GM23338 (cell line): ENCODE data around the gene TMEM178B. TPM values are rescaled to one million over a fixed set of nuclear protein-coding genes. Genes with fewer than 3 reads are reported as not detected.

Experiments
- ATAC-seq: fragments of 200-7000 bp; cut with Tn5 transposase; 3 replicates; pipeline ENCODE4 v1.9.1; 2020
- DNase-seq: peaks from one replicate; pipeline ENCODE4 v3.0.0-alpha.2; 2015; ENCODE audit warnings: low spot score
- H2AFZ ChIP-seq: fragments of 200-600 bp; sonication (generic); 2 replicates; pipeline ENCODE4 v1.8.0; 2016; ENCODE audit warnings: antibody characterized with exemption, mild to moderate bottlenecking, moderate library complexity
- H3F3A ChIP-seq: fragments of 200-600 bp; sonication (generic); replicated peaks from 2 replicates; pipeline ENCODE4 v1.8.0; 2017; ENCODE audit warnings: antibody characterized with exemption, mixed run types, low read depth
- H3K27ac ChIP-seq: fragments of 200-600 bp; sonication (generic); 2 replicates; pipeline ENCODE4 v1.6.1; 2016; ENCODE audit warnings: low read depth
- H3K27me3 ChIP-seq: fragments of 200-600 bp; sonication (generic); 2 replicates; pipeline ENCODE4 v1.8.0; 2016; ENCODE audit warnings: mild to moderate bottlenecking, mixed run types, moderate library complexity; ENCODE audit not compliant: insufficient read depth
- H3K36me3 ChIP-seq: fragments of 200-600 bp; sonication (generic); 2 replicates; pipeline ENCODE4 v1.8.0; 2016; ENCODE audit warnings: mild to moderate bottlenecking; ENCODE audit not compliant: insufficient read depth
- H3K4me1 ChIP-seq: fragments of 200-600 bp; sonication (generic); 2 replicates; pipeline ENCODE4 v1.8.0; 2016; ENCODE audit warnings: mild to moderate bottlenecking, moderate library complexity; ENCODE audit not compliant: insufficient read depth
- H3K4me2 ChIP-seq: fragments of 200-600 bp; sonication (generic); 2 replicates; pipeline ENCODE4 v1.7.1; 2017; ENCODE audit warnings: mixed run types
- H3K4me3 ChIP-seq: fragments of 200-600 bp; sonication (generic); 2 replicates; pipeline ENCODE4 v1.6.1; 2016; ENCODE audit warnings: mixed run types
- H3K79me2 ChIP-seq: fragments of 200-600 bp; sonication (generic); replicated peaks from 2 replicates; pipeline ENCODE4 v1.8.0; 2017; ENCODE audit warnings: mild to moderate bottlenecking; ENCODE audit not compliant: insufficient read depth
- H3K9me2 ChIP-seq: fragments of 200-600 bp; sonication (generic); 2 replicates; pipeline ENCODE4 v1.8.0; 2017; ENCODE audit not compliant: insufficient read depth
- H4K20me1 ChIP-seq: fragments of 200-600 bp; sonication (generic); replicated peaks from 2 replicates; pipeline ENCODE4 v1.8.0; 2017; ENCODE audit warnings: mild to moderate bottlenecking; ENCODE audit not compliant: insufficient read depth
- H3K27ac Mint-ChIP-seq: 2 replicates; pipeline ENCODE4 v1.8.0; 2020; ENCODE audit warnings: inconsistent platforms, mild to moderate bottlenecking, moderate library complexity, mixed read lengths
- H3K27me3 Mint-ChIP-seq: 3 replicates; pipeline ENCODE4 v1.8.0; 2022; ENCODE audit warnings: low read depth, mild to moderate bottlenecking, moderate library complexity, mixed read lengths, inconsistent platforms; ENCODE audit not compliant: insufficient read depth, poor library complexity
- H3K36me3 Mint-ChIP-seq: 3 replicates; pipeline ENCODE4 v1.8.0; 2021; ENCODE audit warnings: low read depth, mild to moderate bottlenecking, inconsistent platforms, moderate library complexity, mixed read lengths
- H3K4me1 Mint-ChIP-seq: 3 replicates; pipeline ENCODE4 v1.8.0; 2020; ENCODE audit warnings: mild to moderate bottlenecking, inconsistent platforms, mixed read lengths
- H3K4me3 Mint-ChIP-seq: 3 replicates; pipeline ENCODE4 v1.8.0; 2021; ENCODE audit warnings: moderate library complexity, mild to moderate bottlenecking, inconsistent platforms, mixed read lengths
- H3K9me3 Mint-ChIP-seq: 3 replicates; pipeline ENCODE4 v1.8.0; 2020; ENCODE audit warnings: moderate library complexity, mild to moderate bottlenecking, inconsistent platforms, mixed read lengths
- CREB1 ChIP-seq: fragments of 250-450 bp; sonication (Bioruptor Pico); IDR thresholded peaks from 2 replicates; pipeline ENCODE4 v1.5.0; 2020; ENCODE audit warnings: low read depth, mild to moderate bottlenecking, moderate library complexity
- CTCF ChIP-seq, 2 experiments: fragments of 200-600 bp in 1 of 2; sonication (generic) in 1 of 2; conservative IDR thresholded peaks; 2 replicates each; pipeline versions ENCODE4 v1.5.1 to v1.6.1; 2016 to 2017; ENCODE audit warnings: antibody characterized with exemption in 2 of 2, low read depth in 2 of 2, mild to moderate bottlenecking in 2 of 2, moderate library complexity in 1 of 2
- ETS1 ChIP-seq: IDR thresholded peaks from 2 replicates; pipeline ENCODE4 v1.6.1; 2016; ENCODE audit warnings: antibody characterized with exemption
- EZH2 ChIP-seq: fragments of 200-600 bp; sonication (generic); IDR thresholded peaks from one replicate; pipeline ENCODE4 v1.8.0; 2017; ENCODE audit warnings: antibody characterized with exemption, mild to moderate bottlenecking, low read depth; ENCODE audit not compliant: unreplicated experiment
- EZH2phosphoT487 ChIP-seq: fragments of 200-600 bp; sonication (generic); IDR thresholded peaks from one replicate; pipeline ENCODE4 v1.8.1; 2018; ENCODE audit warnings: antibody characterized with exemption; ENCODE audit not compliant: unreplicated experiment
- JUNB ChIP-seq: IDR thresholded peaks from one replicate; pipeline ENCODE4 v1.6.1; 2016; ENCODE audit warnings: antibody characterized with exemption; ENCODE audit not compliant: unreplicated experiment
- NANOG ChIP-seq: IDR thresholded peaks from 2 replicates; pipeline ENCODE4 v1.6.1; 2016; ENCODE audit warnings: antibody characterized with exemption, borderline replicate concordance
- POLR2AphosphoS5 ChIP-seq: IDR thresholded peaks from 2 replicates; pipeline ENCODE4 v1.6.1; 2016; ENCODE audit warnings: antibody characterized with exemption, low read depth
- REST ChIP-seq: IDR thresholded peaks from one replicate; pipeline ENCODE4 v1.6.1; 2018; ENCODE audit warnings: antibody characterized with exemption; ENCODE audit not compliant: unreplicated experiment
- STAT1 ChIP-seq: IDR thresholded peaks from one replicate; pipeline ENCODE4 v1.6.1; 2016; ENCODE audit warnings: antibody characterized with exemption; ENCODE audit not compliant: unreplicated experiment
- ZNF114 ChIP-seq: fragments of 250-450 bp; sonication (Bioruptor Pico); IDR thresholded peaks from 2 replicates; pipeline ENCODE4 v1.5.0; 2020; ENCODE audit warnings: mild to moderate bottlenecking, moderate library complexity
- ZNF331 ChIP-seq: fragments of 250-450 bp; sonication (Bioruptor Pico); IDR thresholded peaks from 2 replicates; pipeline ENCODE4 v1.5.0; 2020; ENCODE audit warnings: low read depth, mild to moderate bottlenecking, moderate library complexity
- ZNF462 ChIP-seq: fragments of 250-450 bp; sonication (Bioruptor Pico); IDR thresholded peaks from 2 replicates; pipeline ENCODE4 v1.5.0; 2020; ENCODE audit warnings: mild to moderate bottlenecking, moderate library complexity
- polyA plus RNA-seq: library from polyadenylated mRNA; unstranded; fragments of >200 nt; fragmentation: Nextera tagmentation; extraction: Ambion mirVana; gene quantifications from 2 replicates; pipeline ENCODE4 v1.2.1, GENCODE V29; 2016
- total RNA-seq: library from RNA; depleted of rRNA; stranded (reverse); fragments of >200 nt; shearing (Covaris generic); gene quantifications from 2 replicates; pipeline ENCODE4 v1.2.3, GENCODE V29; 2014

The TMEM178B gene
- total and polyA plus RNA-seq, 2 experiments from 2014 or later, result 4.9 to 15.6 TPM

- H3K4me1 Mint-ChIP-seq, result peaks cover 7% of the 10 kb centered on the region; the same call in 2 of the 3 replicates
- DNase-seq, result no peak
- peaks cover 5% of the 10 kb centered on the region for H3K27me3 Mint-ChIP-seq
- TF ChIP-seq POLR2AphosphoS5 (no peak), ZNF462 (no peak), EZH2phosphoT487 (no peak), ZNF331 (CRISPR knock-in tag) (no peak), CREB1 (CRISPR knock-in tag) (no peak), ETS1 (no peak), REST (no peak), NANOG (no peak), STAT1 (no peak), JUNB (no peak), ZNF114 (CRISPR knock-in tag) (no peak), EZH2 (no peak), CTCF (conservative IDR thresholded peaks at IDR 0.05; ENCODE audit: low read depth in 2 of 2) (no peak)
- Histone ChIP-seq H3K4me2 (no peak overlapping the region), H3K79me2 (no peaks in the 10 kb centered on the region), H3K4me3 (no peak overlapping the region), H3F3A (no peaks in the 10 kb centered on the region), H3K36me3 (no peaks in the 10 kb centered on the region), H2AFZ (no peak overlapping the region), H3K27ac (no peak overlapping the region), H3K9me2 (peaks cover 7% of the 10 kb centered on the region; the same call in 1 of the 2 replicates), H4K20me1 (no peaks in the 10 kb centered on the region), H3K27me3 (no peaks in the 10 kb centered on the region), H3K4me1 (0 out of 2 replicates have a peak, but pooled peaks cover 6% of the 10 kb centered on the region)
- no peaks in the 10 kb centered on the region for H3K36me3 Mint-ChIP-seq
- H3K9me3 Mint-ChIP-seq, result no peaks in the 10 kb centered on the region
- no peak overlapping the region for H3K4me3 Mint-ChIP-seq
- ATAC-seq, result no peak
- no peak overlapping the region for H3K27ac Mint-ChIP-seq
Observed at GRCh38 chr7:141313896-141314295, 240.0 kb downstream of the TMEM178B start.
